IPS DF 6.9 (cell line): Measurements from ENCODE around the gene RMRP.
A peak's percentile ranks its signal among the peaks of the same experiment; 100 is the strongest.
"Not testable (repeated sequence)": the region's sequence is repeated elsewhere in the genome, so short reads cannot be mapped to it uniquely, and the experiment has no call there.

Experiments used
- DNase-seq: peaks from one replicate; pipeline ENCODE4 v3.0.0-alpha.2; 2013; ENCODE audit warnings: low read depth, low spot score
- H3K27ac ChIP-seq: one replicate; pipeline ENCODE4 v1.5.1; 2013; ENCODE audit warnings: low read length, control low read depth
- H3K27me3 ChIP-seq: 2 replicates; pipeline ENCODE4 v1.6.1; 2013; ENCODE audit warnings: mild to moderate bottlenecking, low read length; ENCODE audit not compliant: control insufficient read depth, insufficient read depth
- H3K36me3 ChIP-seq: 2 replicates; pipeline ENCODE4 v1.6.1; 2013; ENCODE audit warnings: low read length; ENCODE audit not compliant: control insufficient read depth, insufficient read depth
- H3K4me1 ChIP-seq: 2 replicates; pipeline ENCODE4 v1.6.1; 2013; ENCODE audit warnings: low read length; ENCODE audit not compliant: control insufficient read depth, insufficient read depth
- H3K4me3 ChIP-seq: 2 replicates; pipeline ENCODE4 v1.5.1; 2013; ENCODE audit warnings: mild to moderate bottlenecking, low read length
- H3K9me3 ChIP-seq: 2 replicates; pipeline ENCODE4 v1.6.1; 2013; ENCODE audit warnings: low read length, inconsistent platforms; ENCODE audit not compliant: control insufficient read depth, insufficient read depth
- WGBS: extraction: QIAGEN DNeasy Blood & Tissue Kit; methylation state at CpG from one replicate; pipeline ENCODE4 v1.1.7; 2013; ENCODE audit warnings: mixed read lengths, missing lambda C conversion rate; ENCODE audit not compliant: insufficient read length, insufficient coverage; 5-methylcytosine and 5-hydroxymethylcytosine counted together

RMRP gene

DNA sequence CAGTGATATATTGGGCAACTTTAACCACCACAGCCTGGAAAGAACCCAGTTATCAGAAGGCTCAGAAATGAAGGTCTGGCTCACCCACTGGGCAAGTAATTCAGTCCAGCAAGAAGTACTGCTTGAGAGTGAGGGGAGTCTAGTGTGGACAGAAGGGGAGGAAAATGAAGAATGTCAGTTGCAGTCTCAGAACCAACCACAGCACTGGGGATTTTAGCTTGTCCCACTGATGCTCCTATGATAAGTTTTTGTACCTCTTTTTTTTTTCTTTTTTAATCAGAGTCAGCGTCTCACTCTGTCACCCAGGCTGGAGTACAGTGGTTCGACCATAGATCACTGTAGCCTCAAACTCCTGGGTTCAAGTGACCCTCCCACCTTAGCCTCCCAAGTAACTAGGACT lies 30.2 kb downstream of the RMRP start:
- no peaks in the 10 kb centered on the region for H3K27me3 ChIP-seq
- H3K9me3 ChIP-seq: no peaks in the 10 kb centered on the region
- H3K4me3 ChIP-seq: no peak overlapping the region
- no peak overlapping the region for H3K27ac ChIP-seq
- no peak for DNase-seq
- no peaks in the 10 kb centered on the region for H3K4me1 ChIP-seq
- WGBS: no CpG with 5 or more reads among the region's 2 CpGs
- H3K36me3 ChIP-seq: no peaks in the 10 kb centered on the region

DNA sequence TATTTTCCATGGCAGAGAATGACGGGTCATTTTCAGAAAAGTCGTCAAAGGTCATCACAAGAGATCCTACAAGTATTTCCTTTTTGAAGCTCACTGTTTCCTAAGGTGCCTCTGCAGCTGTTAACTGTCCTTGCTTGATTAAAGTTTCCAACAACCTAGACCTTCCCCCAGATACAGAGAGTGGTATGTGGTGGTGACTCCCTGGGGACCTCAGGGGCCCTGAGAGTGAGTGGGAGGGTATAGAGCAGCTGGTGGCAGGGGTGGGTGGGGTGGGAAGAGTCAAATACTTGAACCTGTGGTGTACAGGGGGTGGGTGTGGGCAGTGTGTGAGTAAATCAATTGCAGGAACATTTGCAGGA lies 38.0 kb downstream of the RMRP start:
- no peak for DNase-seq

DNA sequence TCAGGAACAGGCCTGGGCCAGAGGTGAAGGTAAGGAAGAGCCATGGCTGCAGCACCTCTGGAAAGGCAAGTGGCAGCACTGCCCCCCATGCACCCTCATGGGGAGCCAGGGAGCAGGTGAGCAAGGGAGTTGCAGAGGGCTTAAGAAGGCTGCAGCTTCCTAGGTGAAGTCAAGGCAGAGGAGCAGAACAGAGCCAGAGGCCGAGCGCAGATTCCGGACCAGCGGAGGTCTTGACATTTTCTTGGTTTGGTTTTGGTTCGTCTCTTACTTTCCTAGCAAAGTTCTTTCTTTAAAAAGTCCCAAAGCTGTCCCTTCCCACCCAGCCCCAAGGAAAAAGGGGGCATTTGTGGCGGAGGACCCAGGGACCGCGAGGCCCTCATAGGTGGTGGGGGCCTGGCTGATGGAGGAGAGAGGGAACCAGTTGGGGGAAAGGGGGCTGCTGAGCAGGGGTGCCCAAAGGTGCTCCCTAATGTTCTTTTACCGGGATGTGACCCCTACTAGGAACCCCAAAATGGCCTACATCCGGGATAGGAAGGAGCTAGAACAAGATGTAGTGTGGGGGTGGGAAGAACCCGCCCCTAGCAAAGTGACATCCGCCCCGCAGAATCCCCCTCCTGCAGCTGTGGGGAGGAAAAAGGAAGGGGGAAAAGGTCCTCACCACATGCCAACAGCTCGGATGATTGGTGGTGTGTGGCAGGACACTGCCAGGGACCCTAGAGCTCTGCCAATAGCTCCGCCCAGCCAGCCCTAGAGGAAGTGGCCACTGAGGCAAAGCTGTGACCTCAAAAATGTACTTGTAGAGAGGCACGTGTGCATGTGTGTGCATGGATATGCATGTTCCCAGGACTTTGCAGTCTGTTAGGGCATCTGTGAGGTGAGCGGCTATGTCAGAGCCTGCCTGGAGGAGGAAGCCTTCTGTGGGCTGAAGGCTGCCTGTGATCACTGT lies 38.7 kb downstream of the RMRP start:
- no CpG with 5 or more reads among the region's 17 CpGs for WGBS
- Histone ChIP-seq H3K4me1 (no peaks in the 10 kb centered on the region), H3K27me3 (no peaks in the 10 kb centered on the region), H3K36me3 (no peaks in the 10 kb centered on the region), H3K4me3 (no peak overlapping the region), H3K9me3 (no peaks in the 10 kb centered on the region), H3K27ac (no peak overlapping the region)
- DNase-seq: no peak

More for the DNA sequence above, 38.0 kb downstream of the RMRP start:
- Histone ChIP-seq H3K27me3 (no peaks in the 10 kb centered on the region), H3K4me3 (no peak overlapping the region), H3K4me1 (no peaks in the 10 kb centered on the region), H3K9me3 (no peaks in the 10 kb centered on the region), H3K36me3 (no peaks in the 10 kb centered on the region), H3K27ac (no peak overlapping the region)
- WGBS: no CpG with 5 or more reads among the region's 2 CpGs

DNA sequence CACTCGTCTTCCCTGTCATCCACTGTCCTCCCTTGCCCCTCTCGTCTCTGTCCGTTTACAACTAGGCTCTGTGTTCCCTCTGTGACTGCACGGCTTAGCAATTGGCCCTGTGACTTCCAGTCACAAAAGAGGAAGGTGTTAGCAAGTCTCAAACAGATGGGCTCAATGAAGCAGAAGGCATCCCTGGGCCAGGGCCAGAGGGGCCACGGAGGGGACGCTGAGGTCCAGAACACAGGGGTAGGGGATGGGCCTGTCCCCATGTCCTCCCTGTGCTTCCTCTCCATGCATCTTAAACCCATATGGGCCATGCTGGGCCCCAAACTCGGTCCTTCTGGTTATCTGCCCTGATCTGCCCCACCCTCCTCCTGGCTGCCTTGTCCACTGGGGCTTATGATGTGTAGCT lies 39.5 kb downstream of the RMRP start, which contains the start of gene CD72:
Gene CD72, minus strand, starts transcription at position 89 of the 403 bp plus-strand sequence. CDS start 110 bp downstream, outside the sequence.
- no peaks in the 10 kb centered on the region for H3K4me1 ChIP-seq
- WGBS: no CpG with 5 or more reads among the region's 7 CpGs
- H3K27ac ChIP-seq: no peak within 1 kb of the TSS
- H3K9me3 ChIP-seq: no peaks in the 10 kb centered on the region
- no peak for DNase-seq
- no peaks in the 10 kb centered on the region for H3K27me3 ChIP-seq
- no peaks in the 10 kb centered on the region for H3K36me3 ChIP-seq
- peak within 1 kb of the TSS; percentile 41; the same call in 1 of the 2 replicates for H3K4me3 ChIP-seq

DNA sequence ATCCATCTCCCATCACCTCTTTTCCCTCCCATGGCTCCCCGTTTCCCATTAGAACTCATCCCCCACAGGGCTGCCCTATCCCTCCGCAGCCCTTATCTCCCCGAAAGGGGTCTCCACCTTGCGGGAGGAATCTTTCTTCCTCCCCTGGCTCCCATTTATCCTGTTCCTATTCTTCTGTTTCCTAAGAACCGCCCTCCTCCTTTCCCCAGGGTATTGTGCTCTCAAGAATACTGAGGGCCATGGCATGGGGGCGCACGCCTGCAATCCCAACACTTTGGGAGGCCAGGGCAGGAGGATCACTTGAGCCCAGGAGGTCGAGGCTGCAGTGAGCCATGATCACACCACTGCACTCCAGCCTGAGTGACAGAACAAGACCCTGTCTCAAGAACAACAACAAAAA lies 40.3 kb downstream of the RMRP start:
- Histone ChIP-seq H3K27me3 (no peaks in the 10 kb centered on the region), H3K9me3 (no peaks in the 10 kb centered on the region), H3K4me1 (no peaks in the 10 kb centered on the region), H3K4me3 (peak overlapping the region; percentile 41; the same call in 1 of the 2 replicates), H3K27ac (no peak overlapping the region), H3K36me3 (no peaks in the 10 kb centered on the region)
- no CpG with 5 or more reads among the region's 8 CpGs for WGBS
- no peak for DNase-seq

DNA sequence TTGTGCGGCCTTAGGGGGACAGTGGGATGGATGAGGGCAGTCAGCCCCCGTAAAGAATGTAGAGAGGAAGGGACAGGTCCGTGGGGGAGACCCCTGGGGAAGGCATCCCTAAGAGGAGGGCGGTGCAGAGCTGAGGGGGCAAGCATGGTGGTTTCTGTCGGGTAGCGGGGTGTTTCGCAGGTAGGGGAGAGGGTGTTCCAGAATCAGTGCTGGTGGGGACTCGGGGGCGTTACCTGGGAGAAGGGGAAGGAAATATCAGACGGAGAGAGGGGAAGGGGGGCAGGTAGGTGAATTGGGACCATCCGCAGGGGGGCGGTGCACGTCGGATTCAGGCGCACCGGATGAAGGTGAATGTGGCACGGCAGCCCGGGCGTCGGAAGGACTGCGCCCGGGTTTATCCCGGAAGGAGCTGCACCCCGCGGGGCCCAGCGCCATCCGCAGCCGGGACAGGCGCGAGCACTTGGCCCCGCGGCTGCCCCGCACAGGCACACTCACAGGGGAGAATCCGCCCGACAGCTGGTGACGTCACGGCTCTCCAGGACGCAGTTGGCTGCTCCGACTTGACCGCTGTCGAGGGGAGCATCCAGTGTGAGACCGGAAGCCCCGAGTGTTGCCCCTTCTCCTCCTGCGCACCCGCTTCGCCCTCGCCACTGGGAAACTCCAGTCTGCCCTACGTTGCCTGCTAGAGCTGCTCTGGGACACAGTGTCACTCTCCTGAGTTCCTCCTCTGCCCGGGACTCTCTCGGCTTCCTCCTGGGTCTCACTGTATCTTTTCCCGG lies 40.9 kb downstream of the RMRP start:
- H3K4me1 ChIP-seq: no peaks in the 10 kb centered on the region
- WGBS: no CpG with 5 or more reads among the region's 51 CpGs
- DNase-seq: no peak
- peak overlapping the region; percentile 41; the same call in 1 of the 2 replicates for H3K4me3 ChIP-seq
- no peak overlapping the region for H3K27ac ChIP-seq
- no peaks in the 10 kb centered on the region for H3K9me3 ChIP-seq
- no peaks in the 10 kb centered on the region for H3K27me3 ChIP-seq
- no peaks in the 10 kb centered on the region for H3K36me3 ChIP-seq

DNA sequence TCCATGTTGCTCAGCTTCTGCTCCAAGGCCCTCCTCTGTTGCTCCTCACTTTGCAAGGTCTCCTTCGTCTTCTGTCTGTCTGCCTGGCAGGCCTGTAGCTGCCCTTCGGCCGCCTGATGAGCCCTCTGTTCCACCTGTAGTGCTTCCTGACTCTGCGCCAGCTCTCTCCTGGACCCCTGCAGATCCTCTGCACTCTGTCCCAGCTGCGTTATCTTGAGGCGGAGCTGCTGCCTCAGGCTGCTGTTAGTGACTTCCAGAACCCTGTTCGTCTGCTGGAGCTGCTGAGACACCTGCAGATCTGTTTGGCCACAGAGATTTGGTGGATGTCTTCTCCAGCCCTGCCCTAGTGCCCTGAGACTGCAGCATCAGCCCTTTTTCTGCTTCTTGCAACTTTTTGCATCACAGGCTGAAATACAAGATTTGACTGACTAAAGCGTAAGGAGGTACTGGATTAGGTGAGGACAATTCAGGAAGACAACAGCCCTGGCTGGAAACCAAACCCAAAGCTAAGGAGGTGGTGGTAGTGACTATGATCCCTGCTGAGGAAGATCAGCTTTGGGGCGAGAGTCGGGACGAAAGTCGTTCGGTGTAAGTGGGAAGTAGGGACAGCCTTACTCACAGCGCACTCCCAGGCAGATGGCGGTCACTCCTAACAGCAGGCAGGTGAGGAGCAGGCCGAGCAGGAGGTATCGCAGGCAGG lies 41.7 kb downstream of the RMRP start:
- H3K27me3 ChIP-seq: no peaks in the 10 kb centered on the region
- H3K4me3 ChIP-seq: peak overlapping the region; percentile 41; the same call in 1 of the 2 replicates
- no peak for DNase-seq
- WGBS: no CpG with 5 or more reads among the region's 17 CpGs
- H3K9me3 ChIP-seq: no peaks in the 10 kb centered on the region
- no peaks in the 10 kb centered on the region for H3K36me3 ChIP-seq
- no peak overlapping the region for H3K27ac ChIP-seq
- H3K4me1 ChIP-seq: no peaks in the 10 kb centered on the region

DNA sequence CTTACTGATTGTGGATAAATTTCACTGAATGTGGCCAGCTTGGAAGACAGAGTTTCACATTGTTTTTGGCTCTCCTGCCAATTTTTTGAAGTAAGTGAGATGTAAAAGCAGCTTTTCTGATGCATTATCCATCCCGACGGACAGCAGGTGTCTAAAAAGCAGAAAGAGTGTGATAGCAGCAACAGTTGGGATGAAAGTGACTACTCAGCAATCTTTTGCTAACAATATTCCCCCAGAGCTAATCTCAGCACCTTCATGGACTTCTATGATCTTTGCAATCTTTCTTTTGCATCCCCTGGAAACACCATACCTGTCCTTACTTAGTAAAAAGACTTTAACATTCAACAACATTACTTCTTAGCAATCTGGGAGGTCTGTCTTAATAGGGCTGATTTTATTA lies 45.0 kb downstream of the RMRP start:
- Histone ChIP-seq H3K27me3 (no peaks in the 10 kb centered on the region), H3K9me3 (no peaks in the 10 kb centered on the region), H3K27ac (no peak overlapping the region), H3K4me3 (no peak overlapping the region), H3K4me1 (no peaks in the 10 kb centered on the region), H3K36me3 (0 out of 2 replicates have a peak, but pooled peaks cover 3% of the 10 kb centered on the region)
- no CpG with 5 or more reads among the region's 2 CpGs for WGBS
- no peak for DNase-seq

DNA sequence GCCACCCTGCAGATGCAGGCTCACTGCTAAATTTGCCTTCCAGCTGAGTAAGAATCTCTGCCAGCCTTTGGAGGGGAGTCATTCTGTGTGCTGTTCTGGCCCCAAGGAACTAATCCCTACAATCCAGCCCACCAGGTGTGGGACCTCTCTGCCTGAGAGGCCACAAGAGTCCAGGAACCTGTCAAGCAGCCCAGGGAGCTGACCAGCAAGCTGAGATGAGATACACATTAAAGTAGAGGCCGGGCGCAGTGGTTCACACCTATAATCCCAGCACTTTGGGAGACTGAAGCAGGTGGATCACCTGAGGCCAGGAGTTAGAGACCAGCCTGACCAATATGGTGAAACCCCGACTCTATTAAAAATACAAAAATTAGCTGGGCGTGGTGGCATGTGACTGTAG lies 45.8 kb downstream of the RMRP start:
- not testable (repeated sequence) for DNase-seq, H3K36me3 ChIP-seq

DNA sequence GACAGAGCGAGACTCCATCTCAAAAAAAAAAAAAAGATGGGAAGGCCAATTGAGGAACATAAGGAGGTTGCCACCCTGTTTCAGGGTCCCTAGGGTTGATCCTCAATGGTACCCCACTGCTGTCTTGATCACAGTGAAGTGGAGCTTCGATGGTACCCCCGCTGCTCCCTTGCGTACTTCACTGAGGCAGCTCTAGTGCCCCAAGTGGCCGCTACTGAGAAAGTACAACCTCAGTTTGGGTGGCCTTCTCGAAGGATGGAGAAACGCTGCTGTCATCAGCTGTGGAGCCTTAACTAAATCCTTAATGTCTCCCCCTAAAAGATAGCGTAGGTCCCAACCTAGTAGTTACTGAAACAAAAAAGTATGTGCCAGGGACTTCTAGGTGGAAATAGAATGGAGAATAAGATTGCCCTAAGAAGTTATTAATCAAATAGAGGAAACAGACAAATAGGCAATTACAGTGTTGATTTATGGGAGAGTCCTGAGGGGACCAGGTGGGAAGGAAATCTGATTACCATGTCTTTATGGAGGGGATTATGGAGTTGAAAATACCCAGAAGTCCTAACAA lies 46.5 kb downstream of the RMRP start:
- no CpG with 5 or more reads among the region's 8 CpGs for WGBS
- H3K4me1 ChIP-seq: no peaks in the 10 kb centered on the region
- DNase-seq: no peak
- H3K27ac ChIP-seq: no peak overlapping the region
- H3K4me3 ChIP-seq: no peak overlapping the region
- H3K9me3 ChIP-seq: no peaks in the 10 kb centered on the region
- 0 out of 2 replicates have a peak, but pooled peaks cover 3% of the 10 kb centered on the region for H3K36me3 ChIP-seq
- no peaks in the 10 kb centered on the region for H3K27me3 ChIP-seq

More for the DNA sequence above, 45.8 kb downstream of the RMRP start:
- not testable (repeated sequence) for H3K27me3 ChIP-seq, H3K4me1 ChIP-seq, H3K4me3 ChIP-seq, H3K9me3 ChIP-seq, H3K27ac ChIP-seq
- WGBS: no CpG with 5 or more reads among the region's 4 CpGs
